ENCODE results near the gene TSR3.
A peak's percentile ranks its signal among the peaks of the same experiment; 100 is the strongest.

The TSR3 gene

GRCh38 chr16:1351582-1352362 is at the start of gene TSR3, which contains the start of gene GNPTG:
TSS of gene TSR3 (minus strand) at chr16:1351878. CDS start at chr16:1351804, 74 bp downstream.
TSS of gene GNPTG (plus strand) at chr16:1351931. CDS start at chr16:1351966, 35 bp downstream.
- DNase-seq: peak; percentile 87

- no peak for DNase-seq
Observed at GRCh38 chr16:1401061-1401757, 49.5 kb upstream of the TSR3 start.

- no peak for DNase-seq
Observed at GRCh38 chr16:1398826-1399581, 47.3 kb upstream of the TSR3 start.

- no peak for DNase-seq
Observed at GRCh38 chr16:1398351-1398750, 46.7 kb upstream of the TSR3 start.

GRCh38 chr16:1397779-1398178 is 46.1 kb upstream of the TSR3 start:
- DNase-seq: no peak

GRCh38 chr16:1395444-1396031 is 43.9 kb upstream of the TSR3 start:
- DNase-seq: no peak

- DNase-seq: no peak
Observed at GRCh38 chr16:1394367-1394951, 42.8 kb upstream of the TSR3 start.

- no peak for DNase-seq
Observed at GRCh38 chr16:1393613-1394176, 42.0 kb upstream of the TSR3 start.

- DNase-seq: no peak
Observed at GRCh38 chr16:1392826-1393225, 41.1 kb upstream of the TSR3 start.

- DNase-seq: no peak
Observed at GRCh38 chr16:1390239-1390779, 38.6 kb upstream of the TSR3 start.

- no peak for DNase-seq
Observed at GRCh38 chr16:1389762-1390161, 38.1 kb upstream of the TSR3 start.

GRCh38 chr16:1387331-1387730 is 35.7 kb upstream of the TSR3 start:
- no peak for DNase-seq

GRCh38 chr16:1385232-1385631 is 33.6 kb upstream of the TSR3 start:
- DNase-seq: no peak

GRCh38 chr16:1383556-1383955 is 31.9 kb upstream of the TSR3 start:
- DNase-seq: no peak

GRCh38 chr16:1381612-1382406 is 30.1 kb upstream of the TSR3 start:
- no peak for DNase-seq

GRCh38 chr16:1380195-1380594 is 28.5 kb upstream of the TSR3 start:
- DNase-seq: no peak

- peak; percentile 46 for DNase-seq
Observed at GRCh38 chr16:1379304-1380076, 27.8 kb upstream of the TSR3 start.

GRCh38 chr16:1378804-1379303 is 27.2 kb upstream of the TSR3 start:
- peak; percentile 26 for DNase-seq

- no peak for DNase-seq
Observed at GRCh38 chr16:1378087-1378803, 26.6 kb upstream of the TSR3 start.

Data from retina (tissue), 1 donor.